ENCODE results near the gene ATRIP.

GRCh38 chr3:48451270-48451669 is 4.7 kb downstream of the ATRIP start:
- TF ChIP-seq CTCF (IDR thresholded peaks at IDR 0.05): no peak
- TF ChIP-seq POLR2A (IDR thresholded peaks at IDR 0.05): no peak

All from lower leg skin (tissue), 3 donors.